Cardiac muscle cell (in vitro differentiated cells and primary cell): ENCODE measurements around the gene SLC2A1. TPM values are rescaled to one million over a fixed set of nuclear protein-coding genes. Genes with fewer than 3 reads are reported as not detected.

Experiments used
- DNase-seq, 2 donors: peaks; one replicate each; pipeline versions ENCODE4 v3.0.0 to v3.0.0-alpha.2; 2010 to 2017; ENCODE audit warnings: low read depth in 1 of 2, low spot score in 1 of 2
- H3K27ac ChIP-seq: fragments of 200-600 bp; sonication (generic); 2 replicates; pipeline ENCODE4 v1.5.1; 2016
- H3K27me3 ChIP-seq: fragments of 200-600 bp; sonication (generic); 2 replicates; pipeline ENCODE4 v1.6.0; 2016; ENCODE audit warnings: control low read depth
- H3K36me3 ChIP-seq: fragments of 200-600 bp; sonication (generic); 2 replicates; pipeline ENCODE4 v1.5.1; 2016; ENCODE audit warnings: control low read depth
- H3K4me1 ChIP-seq: fragments of 200-600 bp; sonication (generic); 2 replicates; pipeline ENCODE4 v1.8.1; 2017; ENCODE audit warnings: low read depth, mild to moderate bottlenecking, mixed run types
- H3K4me3 ChIP-seq: fragments of 200-600 bp; sonication (generic); 2 replicates; pipeline ENCODE4 v1.5.1; 2016; ENCODE audit warnings: mild to moderate bottlenecking
- H3K9me3 ChIP-seq: fragments of 200-600 bp; sonication (generic); 2 replicates; pipeline ENCODE4 v1.5.1; 2017; ENCODE audit warnings: low read depth, mild to moderate bottlenecking, control low read depth
- CTCF ChIP-seq: IDR thresholded peaks from 2 replicates; pipeline ENCODE4 v1.5.1; 2012; ENCODE audit warnings: low read depth, mild to moderate bottlenecking, low read length
- polyA plus RNA-seq: library from polyadenylated mRNA; unstranded; fragments of >200 nt; fragmentation: Nextera tagmentation; extraction: Ambion mirVana; gene quantifications from 2 replicates; pipeline ENCODE4 v1.2.1, GENCODE V29; 2016
- total RNA-seq: library from RNA; depleted of rRNA; stranded (reverse); fragments of >200 nt; gene quantifications from 2 replicates; pipeline ENCODE4 v1.2.3, GENCODE V29; 2016

SLC2A1 gene
- total and polyA plus RNA-seq, 2 experiments from 2014 or later = 243 to 714 TPM

GRCh38 chr1:42886046-42886739 lies 72.5 kb downstream of the SLC2A1 start:
- no peaks in the 10 kb centered on the region for H3K9me3 ChIP-seq
- H3K4me3 ChIP-seq = no peak overlapping the region
- no peaks in the 10 kb centered on the region for H3K4me1 ChIP-seq
- H3K36me3 ChIP-seq = no peaks in the 10 kb centered on the region
- no peak for DNase-seq
- H3K27me3 ChIP-seq = no peaks in the 10 kb centered on the region
- no peak overlapping the region for H3K27ac ChIP-seq
- no peak for TF ChIP-seq CTCF

- DNase-seq = no peak
- H3K27ac ChIP-seq = no peak overlapping the region
- H3K4me3 ChIP-seq = no peak overlapping the region
- TF ChIP-seq CTCF = no peak
- H3K9me3 ChIP-seq = no peaks in the 10 kb centered on the region
- H3K36me3 ChIP-seq = no peaks in the 10 kb centered on the region
- no peaks in the 10 kb centered on the region for H3K27me3 ChIP-seq
- peaks cover 8% of the 10 kb centered on the region for H3K4me1 ChIP-seq
Observed at GRCh38 chr1:42880384-42880783, 78.3 kb downstream of the SLC2A1 start.

GRCh38 chr1:42877380-42877779 lies 81.3 kb downstream of the SLC2A1 start:
- Histone ChIP-seq H3K36me3 (no peaks in the 10 kb centered on the region), H3K4me1 (peaks cover 8% of the 10 kb centered on the region), H3K27me3 (no peaks in the 10 kb centered on the region), H3K4me3 (no peak overlapping the region), H3K27ac (no peak overlapping the region), H3K9me3 (no peaks in the 10 kb centered on the region)
- TF ChIP-seq CTCF = no peak
- peak in 1 of 2 donors; percentile 45 for DNase-seq

- Histone ChIP-seq H3K4me3 (no peak overlapping the region), H3K4me1 (peaks cover 8% of the 10 kb centered on the region), H3K27me3 (no peaks in the 10 kb centered on the region), H3K9me3 (no peaks in the 10 kb centered on the region), H3K27ac (no peak overlapping the region), H3K36me3 (no peaks in the 10 kb centered on the region)
- DNase-seq = no peak
- no peak for TF ChIP-seq CTCF
Observed at GRCh38 chr1:42876009-42876408, 82.7 kb downstream of the SLC2A1 start.

Other genes with a start within 250 kb of the SLC2A1 start
- gene CLDN19, start 218.6 kb downstream of the SLC2A1 start, total RNA-seq = 9.2 and 12.9 TPM in 2 replicates
- gene CLDN19, start 218.6 kb downstream of the SLC2A1 start, polyA plus RNA-seq = 4.3 and 5.6 TPM in 2 replicates
- gene P3H1, start 191.8 kb downstream of the SLC2A1 start, total RNA-seq = 56.6 and 65.4 TPM in 2 replicates
- 56.1 TPM in 2 replicates for gene P3H1, start 191.8 kb downstream of the SLC2A1 start, polyA plus RNA-seq
- gene C1orf50, start 191.6 kb downstream of the SLC2A1 start, total RNA-seq = 4.5 and 7.3 TPM in 2 replicates
- gene C1orf50, start 191.6 kb downstream of the SLC2A1 start, polyA plus RNA-seq = 18.5 and 22.1 TPM in 2 replicates
- gene TMEM269, start 173.9 kb downstream of the SLC2A1 start, total RNA-seq = 0.21 and 0.69 TPM in 2 replicates
- 0.35 and 0.99 TPM in 2 replicates for gene TMEM269, start 173.9 kb downstream of the SLC2A1 start, polyA plus RNA-seq
- gene ERMAP, start 141.7 kb downstream of the SLC2A1 start, total RNA-seq = 9.2 and 9.5 TPM in 2 replicates
- gene ERMAP, start 141.7 kb downstream of the SLC2A1 start, polyA plus RNA-seq = 4.1 and 5.7 TPM in 2 replicates
- 28.8 and 35.6 TPM in 2 replicates for gene SVBP, start 141.5 kb downstream of the SLC2A1 start, total RNA-seq
- gene SVBP, start 141.5 kb downstream of the SLC2A1 start, polyA plus RNA-seq = 67.8 and 73.1 TPM in 2 replicates
- gene ZNF691, start 112.3 kb downstream of the SLC2A1 start, total RNA-seq = 22.6 and 24.3 TPM in 2 replicates
- 18.6 and 25.9 TPM in 2 replicates for gene ZNF691, start 112.3 kb downstream of the SLC2A1 start, polyA plus RNA-seq
- 48.2 and 62.5 TPM in 2 replicates for gene EBNA1BP2, start 213.4 kb upstream of the SLC2A1 start, total RNA-seq
- gene EBNA1BP2, start 213.4 kb upstream of the SLC2A1 start, polyA plus RNA-seq = 60.0 and 65.0 TPM in 2 replicates
- gene CFAP57, start 213.5 kb upstream of the SLC2A1 start, total RNA-seq = 0.11 TPM in 1 of 2 replicates, not detected in the other
- 0.09 and 0.72 TPM in 2 replicates for gene CFAP57, start 213.5 kb upstream of the SLC2A1 start, polyA plus RNA-seq